HS-27A (cell line): ENCODE data around the gene EFEMP1.

Experiments
- DNase-seq: peaks from one replicate; pipeline ENCODE4 v3.0.0-alpha.2; 2012; ENCODE audit warnings: low read depth, missing footprints

The EFEMP1 gene

DNA sequence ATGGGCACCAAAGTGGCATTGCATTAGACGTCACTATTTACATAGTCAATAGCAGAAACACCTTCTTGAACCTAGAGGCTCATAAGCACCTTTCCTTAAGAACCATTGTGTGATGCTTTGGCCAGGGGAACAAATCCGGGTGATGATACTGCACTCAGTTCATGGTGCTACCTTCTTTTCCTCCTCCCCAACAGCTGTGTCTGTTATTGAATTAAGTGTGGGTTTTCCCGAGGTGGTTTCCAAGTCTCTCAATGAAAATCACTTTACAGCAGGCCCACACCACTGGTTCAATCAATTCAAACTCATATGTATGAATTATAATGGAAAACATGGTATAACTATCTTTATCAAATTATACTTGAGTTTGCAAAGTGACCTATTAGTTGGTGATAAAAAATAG is 9.3 kb upstream of the EFEMP1 start:
- DNase-seq, result no peak

- DNase-seq, result no peak
Measured at GRCh38 chr2:55931281-55931680, 7.7 kb upstream of the EFEMP1 start.

DNA sequence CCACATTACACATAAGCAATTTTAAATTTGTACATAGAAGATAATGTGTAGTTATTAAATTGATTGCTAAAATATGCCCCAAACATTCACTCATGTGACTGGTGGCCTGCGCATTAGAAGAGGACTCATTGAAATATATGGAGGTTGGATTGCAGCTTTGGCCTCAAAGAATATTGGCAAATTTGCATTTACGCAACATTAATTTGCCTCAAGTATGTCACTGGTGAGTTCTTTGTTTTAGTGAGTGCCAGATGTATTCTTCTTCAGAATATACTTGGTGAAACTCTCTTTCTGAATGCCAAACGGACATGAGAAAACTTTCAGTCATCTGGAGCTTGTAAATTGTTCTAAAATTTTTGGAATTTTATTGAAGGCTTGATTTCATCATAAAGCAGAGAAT is 5.9 kb upstream of the EFEMP1 start:
- DNase-seq, result no peak

DNA sequence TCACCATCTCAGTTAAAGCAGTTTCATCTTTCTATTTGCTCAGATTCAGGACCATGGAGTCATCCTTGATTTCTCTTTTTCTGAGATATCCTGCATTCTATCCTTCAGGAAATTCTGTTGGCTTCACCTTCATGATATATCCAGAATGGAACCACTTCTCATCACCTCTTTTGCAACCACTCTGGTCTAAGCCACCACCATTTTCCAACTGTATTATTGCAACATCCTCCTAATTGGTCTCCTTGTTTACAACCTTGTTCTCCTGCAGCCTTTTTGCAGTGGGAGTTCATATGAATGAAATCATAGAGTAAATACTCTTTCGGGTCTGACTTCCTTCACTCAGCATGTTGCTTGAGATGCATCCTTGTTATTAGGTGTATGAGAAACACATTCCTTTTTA is 3.4 kb upstream of the EFEMP1 start:
- DNase-seq, result no peak

- no peak for DNase-seq
Measured at GRCh38 chr2:55926246-55926645, 2.7 kb upstream of the EFEMP1 start.

GRCh38 chr2:55923982-55924321 is 370 bp upstream of the EFEMP1 start:
- no peak for DNase-seq

DNA sequence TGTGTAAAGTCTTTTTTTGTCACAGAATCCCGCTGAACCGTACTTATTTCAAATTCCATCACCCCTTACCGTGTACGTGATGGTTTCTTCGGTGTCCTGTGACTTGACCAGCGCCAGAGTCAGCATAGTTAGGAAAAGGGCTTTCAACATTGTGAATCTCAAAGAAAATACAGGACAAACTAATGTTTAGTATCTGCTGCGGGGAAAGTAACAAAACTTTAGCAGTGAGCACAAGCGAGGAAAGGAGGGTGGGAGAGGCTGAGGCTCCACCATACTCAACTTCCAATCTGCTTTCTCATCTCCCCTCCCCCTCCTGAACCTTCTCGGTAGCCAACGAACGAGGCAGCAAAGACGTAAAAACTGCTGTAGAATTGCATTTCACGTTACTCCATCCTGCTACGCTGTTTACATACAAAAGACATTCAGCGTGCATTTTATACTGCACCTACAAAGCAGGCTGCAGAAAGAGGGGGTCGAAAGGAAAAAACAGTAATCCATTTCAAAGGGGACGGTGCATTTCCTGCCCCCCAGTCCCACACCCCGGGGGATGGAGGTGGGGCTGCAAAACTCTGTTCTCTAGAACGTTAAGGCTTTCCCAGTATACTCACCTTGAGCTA is 1.2 kb downstream of the EFEMP1 start:
- no peak for DNase-seq

DNA sequence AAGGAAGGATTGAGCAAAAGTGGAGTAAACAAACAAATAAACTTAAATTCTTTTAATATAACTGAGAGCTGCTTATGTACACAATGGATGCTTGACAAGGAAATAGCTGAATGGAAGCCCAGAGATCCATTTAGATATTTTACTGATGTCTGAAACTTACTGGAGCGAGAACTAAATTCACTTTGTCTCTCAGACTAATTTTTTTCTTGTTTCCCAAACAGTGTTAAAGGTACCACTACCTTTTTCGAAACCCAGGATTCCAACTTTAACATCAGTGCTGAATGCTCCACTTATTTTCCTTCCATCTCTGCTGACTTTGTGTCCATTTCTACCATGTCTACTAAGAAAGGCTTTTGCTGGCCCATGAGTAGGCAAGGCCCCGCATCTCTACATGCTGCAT is 4.0 kb downstream of the EFEMP1 start:
- no peak for DNase-seq

DNA sequence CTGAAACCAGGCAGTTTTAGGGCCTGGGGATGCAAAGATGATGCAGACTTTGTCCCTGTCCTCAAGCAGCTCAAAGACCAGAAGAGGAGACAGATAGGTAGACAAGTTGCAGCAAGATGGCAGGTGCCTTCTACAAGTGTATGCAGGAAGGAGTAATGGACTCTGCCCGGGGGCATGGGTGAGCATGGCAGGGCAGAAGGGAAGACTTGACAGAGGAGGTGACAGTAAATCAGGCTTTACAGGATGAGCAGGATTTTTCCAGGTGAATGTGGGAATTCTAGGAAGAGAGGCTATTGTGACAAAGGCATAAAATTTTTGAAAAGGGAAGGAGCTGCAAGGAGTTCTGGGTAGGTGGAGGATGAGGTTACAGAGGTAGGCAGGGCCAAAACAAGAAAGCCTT is 4.7 kb downstream of the EFEMP1 start:
- DNase-seq, result no peak

DNA sequence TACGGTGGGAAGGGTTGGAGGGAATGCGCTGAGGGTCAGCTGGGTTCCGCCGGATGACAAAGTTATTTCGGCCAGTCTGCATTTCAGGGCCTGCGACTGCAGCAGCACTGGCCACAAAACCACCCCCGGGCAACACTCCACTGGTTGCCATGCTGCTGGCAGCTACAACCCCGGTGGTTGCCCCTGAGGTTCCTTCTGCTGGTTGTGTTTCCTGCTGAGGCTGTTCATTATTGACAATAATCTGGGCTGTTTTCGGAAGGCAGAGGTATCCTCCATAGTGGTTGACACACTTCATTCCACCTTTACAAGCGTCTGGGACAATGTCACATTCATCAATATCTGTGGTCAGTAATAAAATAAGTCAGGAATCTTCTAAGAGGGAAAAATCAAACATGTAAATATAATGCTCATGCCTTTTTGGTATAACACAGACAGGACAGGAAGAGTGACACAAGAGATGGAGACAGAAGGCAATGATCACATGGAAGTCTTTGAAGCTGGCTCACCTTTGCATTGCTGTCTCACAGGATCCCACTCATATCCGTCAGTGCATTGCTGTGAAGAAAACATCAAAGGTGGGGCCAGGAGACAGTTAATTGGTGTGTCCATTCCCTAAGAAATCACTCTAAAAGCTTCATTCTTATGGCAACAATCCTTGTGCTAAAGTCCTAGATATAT is 5.7 kb downstream of the EFEMP1 start:
- DNase-seq, result no peak

GRCh38 chr2:55917117-55917516 is 6.5 kb downstream of the EFEMP1 start:
- DNase-seq, result no peak

DNA sequence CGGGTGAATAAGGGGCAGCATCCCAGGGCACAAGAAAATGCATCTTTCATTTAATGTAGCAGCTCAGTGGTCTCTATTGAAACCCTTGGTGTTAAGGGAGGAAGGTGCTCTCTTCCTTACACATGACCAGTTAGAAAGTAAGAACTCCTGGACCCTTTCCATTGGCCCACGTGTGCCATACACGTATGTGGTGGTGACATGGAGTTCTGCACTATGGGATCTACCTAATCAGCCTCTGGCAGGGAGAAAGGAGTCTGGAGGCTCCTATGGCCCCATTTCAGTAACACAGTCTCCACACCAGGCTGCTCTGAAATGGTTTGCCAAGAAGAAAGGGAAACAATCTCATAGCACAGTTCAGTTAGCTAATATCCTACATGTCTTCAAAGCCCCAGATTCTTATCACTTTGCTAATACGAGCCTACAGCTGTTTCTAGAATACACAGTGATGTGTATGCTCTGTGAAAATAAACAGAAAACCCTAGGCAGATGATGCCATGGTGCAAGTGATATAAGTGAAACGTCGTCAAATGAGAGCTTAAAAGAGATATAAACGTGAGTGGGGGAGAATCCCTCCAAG is 7.0 kb downstream of the EFEMP1 start:
- DNase-seq, result no peak

GRCh38 chr2:55914786-55915185 is 8.8 kb downstream of the EFEMP1 start:
- no peak for DNase-seq

- DNase-seq, result no peak
Measured at GRCh38 chr2:55912926-55913325, 10.7 kb downstream of the EFEMP1 start.

GRCh38 chr2:55910077-55910476 is 13.5 kb downstream of the EFEMP1 start:
- no peak for DNase-seq

DNA sequence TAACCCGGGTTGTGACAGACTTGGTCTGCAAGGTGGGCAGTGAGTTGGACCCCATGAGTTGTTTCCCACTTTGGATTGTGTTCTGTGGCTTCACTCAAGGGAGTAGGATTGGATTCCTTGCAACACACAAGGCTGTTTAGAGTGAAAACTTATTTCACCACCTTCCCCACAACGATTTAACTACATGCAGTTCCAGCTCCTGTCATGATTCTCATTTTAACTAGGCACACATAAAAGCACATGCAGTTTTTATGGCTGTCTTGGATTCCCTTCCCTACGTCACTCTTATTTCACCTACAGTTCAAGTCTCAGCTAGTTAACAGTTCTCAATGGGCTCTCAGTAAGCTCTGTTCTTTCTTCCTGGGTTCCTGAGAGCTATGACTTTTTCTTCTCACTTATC is 15.9 kb downstream of the EFEMP1 start:
- no peak for DNase-seq

GRCh38 chr2:55906993-55907392 is 16.6 kb downstream of the EFEMP1 start:
- DNase-seq, result no peak

DNA sequence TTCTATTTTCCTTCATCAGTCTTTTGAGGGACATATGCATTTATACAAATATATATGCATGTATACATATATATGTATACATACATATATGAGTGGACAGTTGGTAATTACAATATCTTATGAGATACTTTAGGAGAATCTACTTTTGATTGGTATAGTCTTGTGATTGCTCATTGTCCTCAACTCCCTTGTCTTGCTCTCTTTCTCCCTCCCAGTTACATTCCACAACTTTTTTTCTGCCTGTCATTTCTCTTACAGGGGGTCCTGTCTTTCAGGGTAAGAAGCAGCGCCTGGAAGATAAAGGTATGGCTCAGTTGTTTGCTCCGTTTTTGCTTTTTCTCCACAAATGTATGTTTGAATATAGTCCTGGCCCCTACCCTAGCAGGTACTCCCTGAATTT is 19.9 kb downstream of the EFEMP1 start:
- DNase-seq, result no peak

- DNase-seq, result no peak
Measured at GRCh38 chr2:55902971-55903370, 20.6 kb downstream of the EFEMP1 start.

GRCh38 chr2:55902429-55902828 is 21.2 kb downstream of the EFEMP1 start:
- DNase-seq, result no peak

DNA sequence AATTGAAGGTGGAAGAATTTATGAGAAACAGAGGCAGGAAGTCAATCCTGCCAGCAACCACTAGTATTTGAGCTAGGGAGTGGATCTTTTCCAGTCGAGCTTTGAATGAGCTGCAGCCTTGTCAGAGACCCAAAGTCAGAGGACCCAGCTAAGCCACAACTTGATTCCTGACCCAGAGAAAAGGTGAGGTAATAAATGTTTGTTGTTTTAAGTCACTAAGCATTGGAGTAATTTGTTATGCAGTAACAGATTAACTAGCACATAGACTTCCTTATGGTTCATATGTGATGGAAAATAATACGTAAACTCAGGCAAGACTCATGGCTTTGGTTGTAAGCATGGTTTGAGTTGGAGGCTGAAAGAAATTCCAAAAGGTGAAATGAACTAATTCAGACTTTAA is 21.6 kb downstream of the EFEMP1 start:
- no peak for DNase-seq

GRCh38 chr2:55901322-55901721 is 22.3 kb downstream of the EFEMP1 start:
- DNase-seq, result no peak

DNA sequence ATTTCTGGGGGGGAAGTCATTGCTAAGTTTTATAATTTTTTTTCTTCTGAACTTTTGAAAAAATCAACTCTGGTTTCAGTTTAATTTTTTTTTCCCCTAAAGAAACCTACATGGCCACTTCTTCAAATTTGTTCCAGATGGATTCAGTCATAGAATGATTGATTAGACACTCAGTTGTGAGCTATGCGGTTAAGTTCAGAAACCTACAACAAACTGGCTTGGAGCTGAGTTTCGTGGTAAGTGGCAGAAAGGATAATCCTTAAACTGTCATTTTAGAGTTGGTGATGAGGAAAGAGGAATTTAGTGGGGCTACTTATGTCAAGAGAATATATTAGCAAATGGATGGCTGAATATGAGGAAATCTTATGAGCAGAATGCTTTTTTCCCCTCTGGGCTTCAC is 23.7 kb downstream of the EFEMP1 start:
- no peak for DNase-seq
